HG03066 (cell line): Measurements from ENCODE around the gene HTATIP2.
"Not testable (repeated sequence)": the region's sequence is repeated elsewhere in the genome, so short reads cannot be mapped to it uniquely, and the experiment has no call there.

Experiments used
- ATAC-seq: cut with Tn5 transposase; IDR thresholded peaks from one replicate; pipeline ENCODE4 v1.9.1; 2021; ENCODE audit warnings: low read depth; ENCODE audit not compliant: unreplicated experiment

The HTATIP2 gene

GRCh38 chr11:20368438-20368837 lies 4.9 kb downstream of the HTATIP2 start:
- no peak for ATAC-seq

GRCh38 chr11:20369826-20370225 lies 6.3 kb downstream of the HTATIP2 start:
- ATAC-seq, result no peak

- ATAC-seq, result no peak
Measured at GRCh38 chr11:20372081-20372626, 8.6 kb downstream of the HTATIP2 start.

GRCh38 chr11:20373147-20373546 lies 9.6 kb downstream of the HTATIP2 start:
- ATAC-seq, result no peak

GRCh38 chr11:20373568-20374209 lies 10.2 kb downstream of the HTATIP2 start:
- ATAC-seq, result no peak

- ATAC-seq, result no peak
Measured at GRCh38 chr11:20374741-20375300, 11.3 kb downstream of the HTATIP2 start.

GRCh38 chr11:20376162-20376730 lies 12.7 kb downstream of the HTATIP2 start:
- no peak for ATAC-seq

GRCh38 chr11:20385996-20386395 lies 22.5 kb downstream of the HTATIP2 start:
- ATAC-seq, result not testable (repeated sequence)

GRCh38 chr11:20387261-20388095 lies 24.0 kb downstream of the HTATIP2 start, which contains the start of gene PRMT3:
Gene PRMT3 (plus strand): TSS chr11:20387716. CDS start chr11:20387747, 31 bp downstream.
- ATAC-seq, result peak; percentile 77

- peak; percentile 20 for ATAC-seq
Measured at GRCh38 chr11:20388096-20389055, 24.9 kb downstream of the HTATIP2 start.

GRCh38 chr11:20397281-20397680 lies 33.8 kb downstream of the HTATIP2 start:
- ATAC-seq, result peak; percentile 78

GRCh38 chr11:20399498-20399897 lies 36.0 kb downstream of the HTATIP2 start:
- no peak for ATAC-seq

- ATAC-seq, result no peak
Measured at GRCh38 chr11:20403059-20403458, 39.5 kb downstream of the HTATIP2 start.

GRCh38 chr11:20406484-20406883 lies 43.0 kb downstream of the HTATIP2 start:
- no peak for ATAC-seq

GRCh38 chr11:20407344-20407743 lies 43.8 kb downstream of the HTATIP2 start:
- no peak for ATAC-seq

- no peak for ATAC-seq
Measured at GRCh38 chr11:20415432-20415831, 51.9 kb downstream of the HTATIP2 start.

- ATAC-seq, result no peak
Measured at GRCh38 chr11:20417771-20418170, 54.3 kb downstream of the HTATIP2 start.

GRCh38 chr11:20421946-20422345 lies 58.4 kb downstream of the HTATIP2 start:
- ATAC-seq, result no peak

- no peak for ATAC-seq
Measured at GRCh38 chr11:20429216-20429615, 65.7 kb downstream of the HTATIP2 start.
